GM21526 (cell line): ENCODE measurements around the gene IL22RA1.

Experiments
- ATAC-seq: cut with Tn5 transposase; IDR thresholded peaks from one replicate; pipeline ENCODE4 v1.9.1; 2021; ENCODE audit warnings: moderate library complexity; ENCODE audit not compliant: unreplicated experiment, low FRiP score

Gene IL22RA1

DNA sequence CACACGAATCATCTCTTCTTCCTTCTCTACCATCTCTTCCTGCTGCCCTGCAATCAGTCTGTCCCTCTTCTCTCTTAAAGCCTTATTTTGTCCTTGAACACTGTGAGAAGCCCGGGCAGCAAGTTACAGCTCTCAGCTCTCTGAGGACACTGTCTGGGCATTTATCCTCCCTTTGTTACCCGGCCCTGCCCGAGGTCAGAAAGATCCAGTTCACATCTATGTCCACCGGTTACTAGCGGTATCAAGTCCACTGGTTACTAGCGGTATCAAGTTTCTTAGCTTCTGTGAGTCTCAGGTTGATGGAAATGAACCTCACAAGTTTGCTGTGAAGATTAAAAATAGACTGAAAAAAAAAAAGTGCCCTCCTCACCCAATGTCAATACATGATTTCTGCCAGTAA, 25.3 kb upstream of the IL22RA1 start:
- ATAC-seq: no peak

DNA sequence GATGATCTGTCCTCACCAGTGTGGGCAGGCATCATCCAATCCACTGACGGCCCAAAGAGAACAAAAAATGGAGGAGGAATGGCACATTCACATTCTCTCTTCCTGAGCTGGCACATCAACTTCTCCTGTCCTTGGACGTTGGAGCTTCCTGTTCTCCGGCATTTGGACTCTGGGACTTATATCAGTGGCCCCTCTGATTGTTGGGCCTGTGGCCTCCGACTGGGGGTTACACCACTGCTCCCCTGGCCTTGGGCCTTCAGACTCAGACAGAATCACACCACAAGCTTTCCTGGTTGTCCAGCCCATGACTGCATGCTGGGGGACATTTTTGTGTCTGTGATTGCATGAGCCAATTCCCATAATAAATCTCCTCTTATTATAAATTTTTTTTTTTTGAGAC, 24.1 kb upstream of the IL22RA1 start:
- ATAC-seq: no peak

DNA sequence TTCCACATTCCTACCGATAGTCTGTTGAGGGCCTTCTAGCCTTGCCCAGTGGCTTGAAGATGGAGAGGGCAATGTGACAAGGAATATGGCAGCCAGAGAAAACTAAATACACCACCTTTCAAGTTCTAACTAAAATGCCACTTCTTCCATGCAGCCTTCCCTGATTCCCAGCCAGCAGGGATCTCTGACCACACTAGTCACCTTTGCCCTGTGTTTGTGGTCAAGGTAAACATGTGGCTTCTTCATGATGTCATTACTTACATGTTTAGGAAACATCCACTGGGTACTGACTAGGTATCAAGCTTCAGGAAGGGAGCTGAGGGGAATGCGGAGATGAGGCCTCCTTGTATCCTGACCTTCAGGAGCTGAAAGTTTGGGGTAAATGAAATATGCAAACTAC, 22.6 kb upstream of the IL22RA1 start:
- no peak for ATAC-seq

DNA sequence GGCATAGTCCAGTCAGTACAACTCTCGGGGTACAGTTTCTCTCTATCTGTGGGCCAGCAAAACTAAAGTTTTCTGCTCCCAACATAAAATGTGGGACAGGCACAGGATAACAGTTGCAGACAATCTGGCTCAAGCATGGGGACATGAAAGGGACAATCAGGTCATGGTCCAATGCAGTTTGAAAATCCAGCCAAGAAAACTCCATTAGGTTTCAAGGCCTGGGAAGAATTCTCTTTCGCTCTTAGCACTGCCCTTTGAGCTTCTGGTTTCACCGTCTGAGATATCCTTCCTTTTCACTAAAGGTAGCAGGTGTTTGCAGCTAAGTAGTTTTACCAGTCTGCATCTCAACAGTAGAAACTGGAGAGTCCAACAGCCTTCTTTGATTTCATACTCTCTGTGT, 21.1 kb upstream of the IL22RA1 start:
- no peak for ATAC-seq

DNA sequence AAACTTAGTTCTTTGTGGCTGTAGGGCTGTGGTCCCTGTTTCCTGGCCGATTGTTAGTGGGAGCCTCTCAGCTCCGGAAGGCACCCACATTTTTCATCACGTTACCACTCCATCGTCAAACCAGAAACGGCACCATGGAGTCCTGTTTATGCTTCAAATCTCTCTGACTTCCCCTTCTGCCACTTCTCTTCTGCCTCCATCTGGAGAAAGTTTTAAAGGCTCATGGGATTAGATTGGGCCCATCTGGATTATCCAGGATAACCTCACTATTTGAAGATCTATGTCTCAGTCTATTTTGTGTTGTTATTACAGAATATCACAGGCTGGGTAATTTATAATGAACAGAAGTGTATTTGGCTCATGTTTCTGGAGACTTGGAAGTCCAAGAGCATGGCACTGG, 19.3 kb upstream of the IL22RA1 start:
- no peak for ATAC-seq

DNA sequence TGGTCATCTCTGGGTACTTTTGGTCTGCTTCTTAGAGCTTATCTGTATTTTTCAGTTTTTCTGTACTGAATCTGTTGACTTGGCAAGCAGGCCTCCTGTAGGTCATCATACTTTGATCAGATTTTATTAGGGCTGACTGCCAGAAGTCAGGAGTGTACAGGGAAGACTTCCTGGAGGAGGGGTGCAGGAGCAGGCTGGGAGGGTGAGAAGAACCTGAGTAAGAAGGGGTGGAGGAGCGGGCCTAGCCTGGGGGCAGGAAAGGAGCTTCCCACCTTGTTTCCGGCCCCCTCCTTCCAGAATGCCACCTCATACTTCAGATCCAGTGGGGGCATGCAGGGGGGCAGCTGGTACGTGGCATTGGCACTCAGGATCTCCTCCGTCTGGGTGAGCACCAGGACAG, 18.3 kb upstream of the IL22RA1 start:
- ATAC-seq: no peak

DNA sequence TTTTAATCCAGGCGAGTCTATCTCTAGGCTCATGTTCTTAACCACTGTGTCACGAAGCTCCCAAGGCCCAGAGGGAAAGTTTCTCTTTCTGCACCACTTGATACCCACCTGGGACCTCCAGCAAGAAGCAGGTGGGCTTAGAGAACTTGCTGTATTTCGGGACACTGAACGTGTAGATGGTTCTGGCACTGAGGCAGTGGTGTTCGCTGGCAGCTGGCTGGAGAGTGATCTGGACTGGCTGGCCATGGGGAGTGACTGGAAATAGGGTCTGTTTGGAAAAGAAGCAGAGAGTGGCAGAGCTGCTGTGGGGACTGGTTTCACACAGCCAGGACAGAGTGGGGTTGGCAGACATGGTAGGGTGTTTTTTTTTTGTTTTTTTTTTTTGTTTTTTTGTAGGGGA, 16.4 kb upstream of the IL22RA1 start:
- ATAC-seq: no peak

DNA sequence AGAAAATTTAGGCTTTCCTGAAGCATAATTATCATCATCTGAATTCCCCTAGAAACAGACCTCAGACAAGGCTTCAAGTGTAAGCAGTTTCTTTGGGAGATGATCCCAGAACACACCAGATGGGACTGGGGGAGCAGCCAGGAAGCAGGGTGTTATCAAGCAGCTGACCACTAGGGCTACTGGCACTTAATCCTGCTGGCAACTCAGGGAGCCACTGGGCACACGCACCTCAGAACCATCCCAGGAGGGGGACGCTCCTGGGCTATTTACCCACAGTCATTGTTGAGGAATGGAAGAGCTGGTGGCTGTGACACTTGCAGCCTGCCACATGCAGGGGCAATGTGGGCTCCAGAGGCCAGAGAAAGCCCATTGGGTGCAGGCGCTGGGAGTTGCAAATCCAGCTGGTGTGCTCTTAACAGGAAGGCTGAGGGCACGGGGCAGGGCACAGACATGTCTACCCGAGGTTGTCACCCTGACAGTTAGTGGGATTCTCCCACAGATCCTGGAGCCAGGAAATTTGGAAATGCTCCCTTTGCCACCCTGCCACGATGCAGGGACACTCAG, 15.1 kb upstream of the IL22RA1 start:
- no peak for ATAC-seq

DNA sequence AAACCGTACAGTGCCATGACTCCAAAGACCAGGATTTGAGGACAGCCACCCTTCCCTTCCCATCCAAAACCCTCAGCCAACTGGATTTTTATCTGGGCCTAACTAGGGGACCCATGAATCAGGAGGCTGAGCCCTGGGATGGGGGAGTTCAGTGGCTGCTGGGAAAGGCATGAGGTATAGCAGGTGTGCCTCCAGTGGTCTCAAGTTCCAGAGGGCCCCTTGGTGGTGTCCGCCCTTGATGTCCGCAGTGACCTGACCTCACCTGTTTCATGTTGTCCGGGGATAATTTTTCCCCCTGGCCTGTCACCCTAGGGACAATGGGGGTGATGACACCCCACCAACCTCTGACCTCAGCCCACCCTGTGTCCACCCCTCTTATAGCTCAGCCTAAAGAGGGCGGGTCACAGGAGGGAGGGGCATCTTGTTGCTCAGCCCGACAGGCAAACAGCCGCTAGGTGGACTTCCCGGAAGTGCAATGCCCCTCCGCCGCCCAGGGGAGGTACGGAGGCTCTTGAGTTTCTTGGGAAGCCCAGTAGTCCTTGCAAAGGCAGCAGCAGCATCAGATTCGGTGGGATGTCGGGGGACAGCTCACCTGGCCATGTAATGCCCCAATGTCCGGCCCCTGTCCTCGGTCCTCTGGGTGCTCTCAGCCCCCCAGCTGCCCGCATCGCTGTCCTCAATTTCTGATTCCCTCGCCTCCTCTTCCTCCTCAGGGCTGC, 13.8 kb upstream of the IL22RA1 start:
- ATAC-seq: no peak

DNA sequence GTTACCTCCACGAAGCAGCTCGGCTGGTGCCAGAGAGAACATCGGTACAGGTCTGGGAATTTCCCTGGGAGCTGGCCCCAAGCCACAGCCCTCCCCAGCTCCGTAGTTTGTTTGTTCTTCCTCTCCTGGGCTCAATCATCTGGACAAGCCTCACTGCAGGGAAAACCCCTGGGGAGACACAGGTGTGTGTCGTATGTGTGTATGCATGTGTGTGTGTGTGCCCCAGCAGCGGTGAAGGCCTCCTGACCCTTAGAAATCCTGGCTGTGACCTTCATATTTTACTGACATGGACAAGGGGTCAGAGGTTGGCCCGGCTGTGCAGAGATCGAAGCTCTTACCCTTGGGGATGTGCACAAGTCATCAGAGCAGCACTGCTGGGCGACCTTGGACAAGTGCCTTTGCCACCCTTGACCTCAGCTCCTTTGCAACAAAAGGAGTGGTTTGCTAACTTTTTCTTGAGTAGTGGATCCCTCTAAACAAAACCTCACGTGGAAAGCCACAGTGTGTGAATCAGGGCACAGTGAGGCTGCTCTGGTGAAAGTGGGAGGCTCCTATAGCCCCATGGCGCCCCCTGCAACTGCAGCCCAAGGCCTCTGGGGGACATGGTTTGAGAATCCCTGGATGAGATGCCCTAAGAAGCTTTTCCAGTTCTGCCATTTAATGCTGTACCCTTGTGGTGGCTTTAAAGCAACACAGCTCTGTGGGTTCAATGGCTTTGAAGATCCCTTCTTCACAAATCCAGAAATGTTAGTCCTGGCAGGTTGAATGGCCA, 12.3 kb upstream of the IL22RA1 start:
- ATAC-seq: no peak

DNA sequence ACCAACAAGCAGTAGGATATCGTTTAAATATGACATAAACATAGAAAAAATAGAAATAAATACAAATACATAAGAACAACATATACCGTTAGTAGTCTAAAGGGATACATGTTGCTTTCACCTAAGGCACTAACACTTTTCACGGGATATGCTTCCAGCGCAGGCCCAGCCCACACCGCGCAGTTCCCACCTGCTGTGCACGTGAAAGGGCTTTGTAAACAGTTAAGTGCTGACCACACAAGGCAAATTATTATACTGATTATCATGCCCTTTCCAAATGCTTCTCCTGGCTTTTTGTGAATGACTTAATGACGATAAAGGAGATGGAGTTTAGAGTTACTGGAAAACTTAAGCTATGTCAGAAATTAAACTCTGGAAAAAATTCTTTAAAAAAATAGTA, 11.3 kb upstream of the IL22RA1 start:
- ATAC-seq: no peak

DNA sequence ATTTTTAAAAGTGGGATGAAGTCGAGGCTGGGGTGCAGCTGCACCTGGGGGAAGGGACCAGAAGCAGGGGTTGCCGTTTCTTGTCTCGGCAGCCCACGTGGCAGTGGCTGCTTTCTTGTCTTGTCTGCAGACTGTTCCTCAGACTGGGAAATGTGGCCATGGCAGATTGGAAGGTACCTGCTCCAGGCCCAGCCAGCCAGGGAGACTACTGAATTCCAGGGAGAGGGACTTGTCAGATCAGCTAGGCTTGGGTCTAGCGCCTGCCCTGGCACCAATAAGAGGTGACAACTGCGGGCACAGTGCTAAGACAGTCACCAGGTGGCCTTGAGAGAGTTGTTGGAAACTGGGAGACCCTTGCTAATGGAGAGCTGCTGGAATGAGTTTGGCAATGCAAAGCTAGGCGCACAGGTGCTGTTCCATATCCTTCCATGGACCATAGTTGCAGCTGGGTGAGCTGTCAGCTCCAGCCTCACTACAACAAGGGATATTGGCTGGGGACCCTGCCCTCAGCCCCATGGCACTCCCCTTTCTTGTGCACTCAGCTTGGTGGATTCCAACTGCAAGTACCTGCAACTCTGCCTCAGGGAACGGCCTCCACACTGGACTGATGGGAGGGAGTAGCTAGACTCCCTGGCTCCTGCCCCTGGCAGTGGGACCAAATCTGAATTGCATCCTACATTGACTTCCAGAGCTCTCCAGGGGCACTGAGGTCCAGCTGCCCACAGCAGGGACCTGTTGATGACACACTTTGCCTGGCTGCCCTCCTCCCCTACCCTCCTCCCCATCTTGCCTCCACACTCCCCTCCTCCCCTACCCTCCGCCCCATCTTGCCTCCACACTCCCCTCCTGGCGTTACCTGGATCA, 9.9 kb upstream of the IL22RA1 start:
- no peak for ATAC-seq

DNA sequence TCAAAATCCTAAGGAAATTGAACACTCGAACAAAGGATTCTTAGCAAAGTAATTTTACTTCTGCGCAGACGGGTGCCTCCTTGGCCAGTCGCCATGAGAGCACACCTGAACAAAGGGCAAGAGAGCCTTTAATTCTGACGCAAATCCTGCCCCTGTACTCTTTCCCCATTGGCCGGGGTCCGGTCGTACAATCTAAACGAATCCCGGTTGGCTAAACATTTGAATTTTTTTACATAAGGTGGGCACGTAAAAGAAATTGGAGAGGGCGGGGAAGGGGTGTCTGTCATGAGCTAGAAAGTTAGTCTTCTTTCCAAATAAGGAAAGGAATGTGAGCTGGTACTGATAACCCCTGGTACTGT, 8.2 kb upstream of the IL22RA1 start:
- ATAC-seq: no peak

DNA sequence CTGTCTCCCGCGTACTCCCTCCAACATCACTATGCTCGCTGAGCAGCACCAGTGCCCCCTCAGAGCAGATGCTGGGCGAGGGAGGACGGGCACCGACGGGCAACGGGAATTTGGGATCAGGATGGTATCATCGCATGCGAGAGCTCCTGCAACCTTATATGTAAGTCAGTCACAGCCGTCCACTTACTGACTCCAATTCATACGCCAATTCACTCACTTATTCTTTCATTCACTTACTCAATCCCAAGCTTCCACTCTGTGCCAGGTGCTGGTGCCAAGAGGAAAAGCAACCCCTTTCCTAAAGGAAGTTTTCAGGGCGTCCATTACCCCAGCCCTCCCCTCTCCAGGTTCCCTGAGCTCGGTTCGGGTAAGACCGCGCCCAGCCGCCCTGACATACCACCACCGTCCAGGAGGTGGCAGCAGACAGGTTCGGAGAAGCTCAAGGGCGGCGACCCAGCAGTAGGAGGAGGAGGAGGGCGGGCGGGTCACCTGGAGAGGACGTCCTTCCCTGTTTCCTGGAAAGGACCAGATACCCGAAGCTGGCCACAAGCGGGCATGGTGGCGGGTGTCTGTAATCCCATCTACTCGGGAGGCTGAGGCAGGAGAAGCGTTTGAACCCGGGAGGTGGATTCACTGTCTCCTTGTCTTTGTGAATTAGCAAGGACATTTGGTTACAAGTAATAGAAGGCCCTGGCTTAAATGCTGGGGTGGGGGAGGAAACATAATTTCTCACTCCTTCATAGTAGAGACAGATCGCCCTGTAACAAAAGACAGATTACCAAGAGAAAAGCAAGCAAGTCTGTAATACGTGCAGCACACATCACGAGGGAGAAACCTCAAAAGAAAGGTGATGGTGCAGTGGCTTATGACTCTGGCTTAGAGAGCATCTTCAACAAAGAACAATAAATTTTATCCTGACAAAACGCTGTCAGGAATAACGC, 7.6 kb upstream of the IL22RA1 start:
- ATAC-seq: no peak

DNA sequence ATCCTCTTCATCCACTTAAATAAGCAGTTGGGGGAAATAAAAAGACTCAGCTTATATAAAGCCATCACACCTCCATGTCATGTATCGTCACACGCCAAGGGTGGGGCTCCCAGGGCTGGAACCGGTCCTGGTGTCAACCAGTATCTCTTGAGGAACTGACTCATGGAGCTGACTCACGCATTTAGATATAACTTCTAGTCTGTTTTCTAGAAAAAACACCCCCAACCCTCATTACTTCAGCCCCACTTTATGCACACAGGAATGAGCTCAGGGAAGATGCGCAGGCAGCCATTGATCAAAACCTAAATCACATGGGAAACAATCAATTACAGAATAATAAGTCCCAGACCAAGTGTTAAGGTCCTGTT, 6.9 kb upstream of the IL22RA1 start:
- ATAC-seq: no peak

DNA sequence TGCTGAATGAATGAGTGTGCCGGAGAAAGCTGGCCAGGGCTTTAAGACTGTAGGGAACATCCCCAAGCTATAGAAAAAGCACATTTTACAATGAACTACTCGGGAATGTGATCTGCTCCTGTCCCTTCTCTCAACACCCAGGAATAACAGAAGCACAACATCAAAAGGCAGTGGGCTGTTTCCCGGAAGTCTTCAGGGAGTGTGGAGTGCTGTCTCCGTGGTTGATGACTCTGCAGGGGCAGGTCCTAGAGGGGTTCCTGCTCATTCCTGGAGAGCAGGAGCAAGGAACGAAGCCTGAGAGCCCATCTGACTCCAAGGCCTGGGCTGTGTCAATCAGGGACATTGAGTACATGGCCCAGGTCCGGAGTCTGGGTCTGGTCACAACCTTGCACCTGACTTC, 4.9 kb upstream of the IL22RA1 start:
- no peak for ATAC-seq

DNA sequence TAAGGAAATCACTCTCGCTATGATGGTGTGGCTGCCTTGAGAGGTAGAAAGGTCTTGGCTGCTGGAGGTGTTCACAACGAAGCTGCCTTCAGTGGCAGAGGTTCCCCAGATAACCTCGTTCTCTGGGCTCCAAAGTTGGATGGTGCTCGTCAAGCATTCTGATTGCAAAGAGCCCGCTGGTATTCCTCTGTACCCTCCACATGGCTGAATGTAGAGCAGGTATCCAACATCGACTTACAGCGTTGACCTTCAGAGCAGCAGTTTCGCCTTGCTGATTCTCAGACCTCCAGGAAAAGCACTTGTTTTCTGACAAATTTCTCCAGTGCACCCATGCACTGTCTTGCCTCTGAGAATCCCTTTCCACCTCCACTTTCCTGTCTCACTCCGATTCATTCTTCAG, 4.3 kb upstream of the IL22RA1 start:
- ATAC-seq: no peak

DNA sequence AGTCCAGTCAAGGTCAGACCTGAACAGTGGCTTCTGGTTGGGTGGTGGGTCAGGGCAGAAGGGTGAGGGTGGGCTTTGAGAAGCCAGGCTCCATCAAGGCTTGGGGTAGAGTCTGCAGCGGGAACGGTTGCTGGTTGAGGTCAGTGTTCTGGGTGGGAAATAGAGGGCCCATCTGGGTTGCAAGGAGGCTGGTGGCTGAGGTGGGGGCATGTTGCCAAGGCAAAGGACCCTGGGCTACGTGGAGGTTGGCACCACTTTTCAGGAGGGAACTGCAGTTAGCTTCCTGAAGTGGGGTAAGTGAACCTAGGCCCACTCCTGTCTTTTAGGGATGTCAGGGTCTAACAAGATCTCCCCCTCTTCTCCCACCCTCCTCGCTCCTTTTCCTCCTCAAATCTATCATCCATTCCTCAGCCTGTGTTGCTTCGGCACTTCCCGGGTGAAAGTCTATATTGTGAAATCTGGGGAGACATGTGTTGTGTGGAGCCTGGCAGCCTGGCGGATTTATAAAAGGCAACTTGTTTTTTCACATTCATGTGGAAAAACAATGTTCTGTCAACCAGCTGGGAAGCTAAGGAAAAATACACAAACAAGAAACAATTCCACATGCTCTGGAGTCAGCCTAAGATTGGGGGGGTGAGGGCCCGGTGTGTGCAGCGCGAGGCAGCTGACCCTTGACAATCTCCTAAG, 1.5 kb downstream of the IL22RA1 start:
- ATAC-seq: no peak

DNA sequence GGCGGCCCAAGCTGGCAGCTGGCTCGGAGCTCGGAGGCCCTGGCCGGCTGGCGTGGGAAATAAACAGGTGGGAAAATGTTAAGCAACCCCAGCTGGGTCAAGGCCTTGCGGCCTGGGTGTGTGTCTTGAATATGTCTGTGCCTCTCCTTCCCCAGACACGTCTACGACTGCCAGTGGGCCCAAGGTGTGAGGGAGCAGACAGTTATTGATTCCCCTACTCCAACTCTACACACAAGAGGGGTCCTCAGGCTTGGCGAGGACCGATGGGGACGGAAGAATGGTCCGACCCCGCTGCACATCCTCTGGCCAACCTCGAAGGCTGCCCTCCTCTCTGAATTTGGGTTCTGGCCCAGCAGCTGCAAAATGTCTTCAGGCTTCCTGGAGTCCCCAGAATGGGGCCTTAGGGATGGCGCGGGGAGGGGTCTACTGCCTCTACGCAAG, 2.2 kb downstream of the IL22RA1 start:
- ATAC-seq: no peak
